Ectodermal cell (in vitro differentiated cells): Measurements from ENCODE around the gene SPIB.
"Not testable (repeated sequence)": the region's sequence is repeated elsewhere in the genome, so short reads cannot be mapped to it uniquely, and the experiment has no call there.

Source experiments
- H3K27ac ChIP-seq: 2 replicates; pipeline ENCODE4 v1.7.0; 2013; ENCODE audit warnings: mild to moderate bottlenecking, low read depth, low read length; ENCODE audit not compliant: insufficient read depth, poor library complexity, severe bottlenecking
- H3K27me3 ChIP-seq: 2 replicates; pipeline ENCODE4 v1.7.0; 2013; ENCODE audit warnings: mild to moderate bottlenecking, low read length; ENCODE audit not compliant: insufficient read depth, control insufficient read depth, poor library complexity, severe bottlenecking
- H3K36me3 ChIP-seq: one replicate; pipeline ENCODE4 v1.7.0; 2013; ENCODE audit warnings: low read length; ENCODE audit not compliant: control insufficient read depth, insufficient read depth
- H3K4me1 ChIP-seq: one replicate; pipeline ENCODE4 v1.7.0; 2013; ENCODE audit warnings: low read length; ENCODE audit not compliant: control insufficient read depth, insufficient read depth
- H3K4me3 ChIP-seq: 2 replicates; pipeline ENCODE4 v1.7.0; 2013; ENCODE audit warnings: low read depth, low read length, control low read depth; ENCODE audit not compliant: insufficient read depth
- H3K9me3 ChIP-seq: 2 replicates; pipeline ENCODE4 v1.7.0; 2013; ENCODE audit warnings: mild to moderate bottlenecking, low read length, moderate library complexity; ENCODE audit not compliant: control insufficient read depth
- WGBS, 2 experiments: methylation state at CpG; one replicate each; pipeline ENCODE4 v1.1.7; 2013; ENCODE audit warnings: missing lambda C conversion rate in 2 of 2; 5-methylcytosine and 5-hydroxymethylcytosine counted together

The SPIB gene

DNA sequence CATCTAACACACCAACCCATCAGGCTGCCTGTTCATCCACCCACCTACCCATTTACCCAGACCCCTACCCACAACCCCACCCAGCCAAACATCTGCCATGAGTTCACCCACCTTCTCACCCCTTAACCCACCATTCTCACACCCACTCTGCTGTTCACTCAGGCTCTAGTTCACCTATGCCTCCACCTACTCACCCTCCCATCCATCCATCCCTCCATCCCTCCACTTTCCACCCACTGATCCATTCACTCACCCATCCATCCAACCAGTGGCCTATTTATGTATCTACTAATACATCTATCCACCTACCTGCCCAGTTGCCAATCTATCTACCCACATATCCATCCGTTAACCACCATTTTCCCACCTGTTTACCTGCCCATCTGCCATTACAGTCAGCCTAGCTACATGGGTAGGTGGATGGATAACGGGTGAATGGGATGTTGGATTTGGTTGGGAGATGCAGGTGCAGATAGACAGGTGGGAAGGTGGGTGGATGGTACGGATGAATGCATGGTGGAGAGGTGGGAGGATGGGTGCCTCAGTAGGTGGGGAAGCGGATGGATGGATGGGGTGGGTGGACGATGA, 19.2 kb downstream of the SPIB start:
- H3K9me3 ChIP-seq, result no peaks in the 10 kb centered on the region
- 86 to 92% methylated on average over 5 of the region's 5 CpGs for WGBS, 2 experiments
- no peaks in the 10 kb centered on the region for H3K36me3 ChIP-seq
- no peaks in the 10 kb centered on the region for H3K27me3 ChIP-seq
- H3K4me3 ChIP-seq, result no peak overlapping the region
- peaks cover 7% of the 10 kb centered on the region for H3K4me1 ChIP-seq
- H3K27ac ChIP-seq, result no peak overlapping the region

- 72 to 91% methylated on average over 2 of the region's 2 CpGs for WGBS, 2 experiments
- H3K4me3 ChIP-seq, H3K36me3 ChIP-seq, H3K27me3 ChIP-seq, H3K4me1 ChIP-seq, H3K9me3 ChIP-seq, H3K27ac ChIP-seq: not testable (repeated sequence)
Observed at GRCh38 chr19:50439130-50439529, 20.4 kb downstream of the SPIB start.

DNA sequence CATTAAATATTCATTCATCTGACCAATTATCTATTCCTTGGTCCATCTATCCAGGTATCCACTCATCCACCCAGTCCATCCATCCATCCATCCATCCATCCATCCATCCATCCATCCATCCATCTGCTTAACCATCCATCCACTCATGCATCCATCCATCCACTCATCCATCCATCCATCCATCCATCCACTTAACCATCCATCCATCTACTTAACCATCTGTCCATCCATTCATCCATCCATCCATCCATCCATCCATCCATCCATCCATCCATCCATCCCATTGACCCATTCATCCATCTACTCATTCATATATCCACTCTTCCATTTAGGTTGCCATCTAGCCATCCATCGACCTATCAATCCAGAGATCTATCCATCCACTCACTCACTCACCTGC, 25.3 kb downstream of the SPIB start:
- Histone ChIP-seq H3K4me1 (no peaks in the 10 kb centered on the region), H3K9me3 (no peaks in the 10 kb centered on the region), H3K4me3 (no peak overlapping the region), H3K27ac (no peak overlapping the region), H3K27me3 (no peaks in the 10 kb centered on the region), H3K36me3 (no peaks in the 10 kb centered on the region)
- 65 to 70% methylated on average over 1 of the region's 1 CpG for WGBS, 2 experiments

- no peak overlapping the region for H3K27ac ChIP-seq
- H3K27me3 ChIP-seq, result no peaks in the 10 kb centered on the region
- no peak overlapping the region for H3K4me3 ChIP-seq
- 91 to 94% methylated on average over 5 of the region's 5 CpGs for WGBS, 2 experiments
- no peaks in the 10 kb centered on the region for H3K4me1 ChIP-seq
- H3K9me3 ChIP-seq, result no peaks in the 10 kb centered on the region
- H3K36me3 ChIP-seq, result no peaks in the 10 kb centered on the region
Observed at GRCh38 chr19:50447053-50447452, 28.3 kb downstream of the SPIB start.

DNA sequence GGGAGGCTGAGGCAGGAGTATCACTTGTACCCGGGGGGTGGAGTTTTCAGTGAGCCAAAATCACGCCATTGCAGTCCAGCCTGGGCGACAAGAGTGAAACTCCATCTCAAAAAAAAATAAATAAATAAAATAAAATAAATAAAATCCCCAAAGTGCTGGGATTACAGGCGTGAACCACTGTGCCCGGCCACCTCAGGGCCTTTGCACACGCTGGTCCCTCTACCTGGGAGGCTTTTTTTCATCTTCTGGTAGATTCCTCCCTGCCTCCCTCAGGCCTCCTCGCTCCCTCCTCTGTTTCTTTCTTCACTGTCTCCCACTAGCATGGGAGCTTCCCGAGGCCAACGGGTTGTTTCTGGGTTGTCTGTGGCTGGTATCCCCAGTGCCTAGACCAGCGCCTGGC, 29.0 kb downstream of the SPIB start:
- Histone ChIP-seq H3K4me3 (no peak overlapping the region), H3K4me1 (no peaks in the 10 kb centered on the region), H3K9me3 (no peaks in the 10 kb centered on the region), H3K36me3 (no peaks in the 10 kb centered on the region), H3K27me3 (no peaks in the 10 kb centered on the region), H3K27ac (no peak overlapping the region)
- WGBS, 2 experiments, result 91 to 93% methylated on average over 10 of the region's 10 CpGs

- H3K4me1 ChIP-seq, result no peaks in the 10 kb centered on the region
- H3K27ac ChIP-seq, result no peak overlapping the region
- no peaks in the 10 kb centered on the region for H3K27me3 ChIP-seq
- no peaks in the 10 kb centered on the region for H3K36me3 ChIP-seq
- no peak overlapping the region for H3K4me3 ChIP-seq
- WGBS, 2 experiments, result 87 to 89% methylated on average over 14 of the region's 14 CpGs
- no peaks in the 10 kb centered on the region for H3K9me3 ChIP-seq
Observed at GRCh38 chr19:50449236-50449899, 30.6 kb downstream of the SPIB start.

- Histone ChIP-seq H3K27ac (no peak overlapping the region), H3K4me1 (no peaks in the 10 kb centered on the region), H3K27me3 (no peaks in the 10 kb centered on the region), H3K36me3 (no peaks in the 10 kb centered on the region), H3K4me3 (no peak overlapping the region), H3K9me3 (no peaks in the 10 kb centered on the region)
- 85 to 86% methylated on average over 30 of the region's 30 CpGs for WGBS, 2 experiments
Observed at GRCh38 chr19:50450369-50451222, 31.9 kb downstream of the SPIB start.

GRCh38 chr19:50451223-50451534, 32.4 kb downstream of the SPIB start:
- Histone ChIP-seq H3K4me1 (no peaks in the 10 kb centered on the region), H3K36me3 (no peaks in the 10 kb centered on the region), H3K27ac (no peak overlapping the region), H3K9me3 (no peaks in the 10 kb centered on the region), H3K27me3 (no peaks in the 10 kb centered on the region), H3K4me3 (no peak overlapping the region)
- WGBS, 2 experiments, result 82 to 85% methylated on average over 13 of the region's 13 CpGs

DNA sequence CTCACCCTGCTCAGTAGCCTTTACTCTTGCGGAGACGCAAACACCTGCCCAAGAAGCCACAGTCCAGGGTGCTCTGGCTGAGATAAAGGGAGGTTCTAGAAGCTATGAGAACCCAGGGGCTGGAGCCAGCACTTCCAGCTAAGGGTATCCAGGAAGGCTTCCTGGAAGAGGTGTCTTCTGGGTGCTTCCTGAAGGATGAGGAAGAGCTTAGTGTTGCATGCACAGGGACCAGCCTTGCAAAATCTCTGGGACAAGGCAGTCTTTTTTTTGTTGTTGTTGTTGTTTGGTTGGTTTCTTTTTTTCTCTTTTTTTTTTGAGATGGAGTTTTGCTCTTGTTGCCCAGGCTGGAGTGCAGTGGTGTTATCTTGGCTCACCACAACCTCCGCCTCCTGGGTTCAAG, 34.5 kb downstream of the SPIB start:
- Histone ChIP-seq H3K4me1 (no peaks in the 10 kb centered on the region), H3K27ac (no peak overlapping the region), H3K36me3 (no peaks in the 10 kb centered on the region), H3K9me3 (no peaks in the 10 kb centered on the region), H3K4me3 (no peak overlapping the region), H3K27me3 (no peaks in the 10 kb centered on the region)
- 87 to 96% methylated on average over 3 of the region's 3 CpGs for WGBS, 2 experiments

DNA sequence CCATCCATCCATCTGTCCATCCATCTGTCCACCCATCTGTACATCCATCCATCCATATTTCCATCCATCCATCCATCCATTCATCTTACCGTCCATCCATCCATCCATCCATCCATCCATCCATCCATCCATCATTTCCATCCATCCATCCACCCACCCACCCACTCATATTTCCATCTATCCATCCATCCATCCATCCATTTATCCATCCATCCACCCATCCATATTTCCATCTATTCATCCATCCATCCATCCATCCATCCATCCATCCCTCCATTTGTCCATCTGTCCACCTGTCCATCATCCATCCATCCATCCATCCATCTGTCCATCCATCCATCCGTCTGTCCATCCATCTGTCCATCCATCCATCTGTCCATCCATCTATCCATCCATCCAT, 37.3 kb downstream of the SPIB start:
- H3K27ac ChIP-seq, result no peak overlapping the region
- no peaks in the 10 kb centered on the region for H3K36me3 ChIP-seq
- no peaks in the 10 kb centered on the region for H3K9me3 ChIP-seq
- no peaks in the 10 kb centered on the region for H3K4me1 ChIP-seq
- WGBS, 2 experiments, result 74 to 81% methylated on average over 2 of the region's 2 CpGs
- H3K4me3 ChIP-seq, result no peak overlapping the region
- no peaks in the 10 kb centered on the region for H3K27me3 ChIP-seq
